ENCODE data around the gene ABHD17A. TPM values are rescaled to one million over a fixed set of nuclear protein-coding genes. Genes with fewer than 3 reads are reported as not detected.

ABHD17A gene
- total RNA-seq, 1 donor from 2014 or later: 73.9 TPM

GRCh38 chr19:1836458-1837221 is 48.7 kb downstream of the ABHD17A start:
- no peak overlapping the region for H3K27ac Mint-ChIP-seq (ENCODE audit: unreplicated experiment)
- H3K27me3 Mint-ChIP-seq (ENCODE audit: low read depth): no peaks in the 10 kb centered on the region
- no peaks in the 10 kb centered on the region for H3K36me3 Mint-ChIP-seq (ENCODE audit: low read depth)
- H3K9me3 Mint-ChIP-seq: no peaks in the 10 kb centered on the region
- TF ChIP-seq, protein P1, sequence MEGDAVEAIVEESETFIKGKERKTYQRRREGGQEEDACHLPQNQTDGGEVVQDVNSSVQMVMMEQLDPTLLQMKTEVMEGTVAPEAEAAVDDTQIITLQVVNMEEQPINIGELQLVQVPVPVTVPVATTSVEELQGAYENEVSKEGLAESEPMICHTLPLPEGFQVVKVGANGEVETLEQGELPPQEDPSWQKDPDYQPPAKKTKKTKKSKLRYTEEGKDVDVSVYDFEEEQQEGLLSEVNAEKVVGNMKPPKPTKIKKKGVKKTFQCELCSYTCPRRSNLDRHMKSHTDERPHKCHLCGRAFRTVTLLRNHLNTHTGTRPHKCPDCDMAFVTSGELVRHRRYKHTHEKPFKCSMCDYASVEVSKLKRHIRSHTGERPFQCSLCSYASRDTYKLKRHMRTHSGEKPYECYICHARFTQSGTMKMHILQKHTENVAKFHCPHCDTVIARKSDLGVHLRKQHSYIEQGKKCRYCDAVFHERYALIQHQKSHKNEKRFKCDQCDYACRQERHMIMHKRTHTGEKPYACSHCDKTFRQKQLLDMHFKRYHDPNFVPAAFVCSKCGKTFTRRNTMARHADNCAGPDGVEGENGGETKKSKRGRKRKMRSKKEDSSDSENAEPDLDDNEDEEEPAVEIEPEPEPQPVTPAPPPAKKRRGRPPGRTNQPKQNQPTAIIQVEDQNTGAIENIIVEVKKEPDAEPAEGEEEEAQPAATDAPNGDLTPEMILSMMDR (conservative IDR thresholded peaks at IDR 0.05): no peak
- no peak for DNase-seq (ENCODE audit: low read depth, low spot score)
- H3K4me1 Mint-ChIP-seq: no peaks in the 10 kb centered on the region
- H3K4me3 Mint-ChIP-seq: peak overlapping the region; percentile 12

- no peak overlapping the region for H3K4me3 Mint-ChIP-seq
- H3K27ac Mint-ChIP-seq (ENCODE audit: unreplicated experiment): no peak overlapping the region
- no peaks in the 10 kb centered on the region for H3K9me3 Mint-ChIP-seq
- no peaks in the 10 kb centered on the region for H3K36me3 Mint-ChIP-seq (ENCODE audit: low read depth)
- DNase-seq (ENCODE audit: low read depth, low spot score): no peak
- TF ChIP-seq, protein P1 (conservative IDR thresholded peaks at IDR 0.05): no peak
- H3K27me3 Mint-ChIP-seq (ENCODE audit: low read depth): no peaks in the 10 kb centered on the region
- no peaks in the 10 kb centered on the region for H3K4me1 Mint-ChIP-seq
Measured at GRCh38 chr19:1833540-1833939, 51.8 kb downstream of the ABHD17A start.

DNA sequence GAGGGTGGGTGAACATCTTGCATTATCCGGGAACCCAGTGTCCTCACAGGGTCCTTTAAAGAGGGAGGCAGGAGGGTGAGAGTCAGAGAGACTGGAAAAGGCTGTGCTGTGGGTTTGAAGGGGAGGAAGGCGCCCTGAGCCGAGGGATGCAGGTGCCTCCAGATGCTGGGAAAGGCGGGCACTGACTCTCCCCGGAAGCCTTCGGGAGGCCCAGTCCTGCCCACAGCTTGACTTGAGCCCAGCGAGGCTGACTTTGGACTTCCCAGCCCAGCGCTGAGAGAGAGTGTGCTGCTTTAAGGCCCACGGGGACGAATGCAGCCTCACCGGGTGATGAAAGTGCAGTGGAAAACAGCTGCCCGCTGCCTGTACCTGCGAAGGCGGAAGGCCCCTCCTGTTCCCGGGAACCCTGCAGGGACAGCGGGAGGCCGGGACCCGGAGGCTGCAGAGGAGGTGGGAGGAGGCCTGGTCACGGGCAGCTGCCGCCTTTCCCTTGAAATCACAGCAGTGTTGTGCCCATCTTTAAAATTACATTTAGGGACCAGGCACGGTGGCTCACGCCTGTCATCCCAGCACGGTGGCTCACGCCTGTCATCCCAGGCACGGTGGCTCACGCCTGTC is 53.1 kb downstream of the ABHD17A start:
- no peaks in the 10 kb centered on the region for H3K27me3 Mint-ChIP-seq (ENCODE audit: low read depth)
- H3K4me1 Mint-ChIP-seq: no peaks in the 10 kb centered on the region
- no peak overlapping the region for H3K4me3 Mint-ChIP-seq
- no peak for DNase-seq (ENCODE audit: low read depth, low spot score)
- H3K9me3 Mint-ChIP-seq: no peaks in the 10 kb centered on the region
- TF ChIP-seq, protein P1 (conservative IDR thresholded peaks at IDR 0.05): no peak
- no peak overlapping the region for H3K27ac Mint-ChIP-seq (ENCODE audit: unreplicated experiment)
- H3K36me3 Mint-ChIP-seq (ENCODE audit: low read depth): no peaks in the 10 kb centered on the region

GRCh38 chr19:1830978-1831377 is 54.3 kb downstream of the ABHD17A start:
- H3K9me3 Mint-ChIP-seq: no peaks in the 10 kb centered on the region
- H3K4me1 Mint-ChIP-seq: no peaks in the 10 kb centered on the region
- TF ChIP-seq, protein P1 (conservative IDR thresholded peaks at IDR 0.05): no peak
- H3K4me3 Mint-ChIP-seq: no peak overlapping the region
- H3K27ac Mint-ChIP-seq (ENCODE audit: unreplicated experiment): no peak overlapping the region
- H3K27me3 Mint-ChIP-seq (ENCODE audit: low read depth): no peaks in the 10 kb centered on the region
- no peak for DNase-seq (ENCODE audit: low read depth, low spot score)
- peaks cover under 1% of the 10 kb centered on the region for H3K36me3 Mint-ChIP-seq (ENCODE audit: low read depth)

DNA sequence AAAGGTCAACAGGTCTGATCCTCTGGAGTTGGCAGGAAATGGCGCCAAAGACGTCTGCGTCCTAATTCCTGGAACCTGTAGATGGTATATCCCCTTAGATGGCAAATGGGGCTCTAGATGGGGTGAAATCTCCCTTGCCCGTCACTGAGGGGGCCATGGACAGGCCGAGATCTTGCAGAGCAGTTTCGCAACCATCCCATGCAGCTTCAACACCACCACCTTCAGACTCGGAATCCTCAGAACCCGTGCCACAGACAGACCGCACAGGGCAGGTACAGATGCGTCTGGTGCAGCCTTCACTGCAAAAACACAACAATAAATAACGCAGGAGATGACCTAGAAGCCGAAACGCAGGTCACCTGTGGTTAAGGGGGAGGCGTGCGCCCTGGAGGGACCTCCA is 54.7 kb downstream of the ABHD17A start:
- no peak overlapping the region for H3K4me3 Mint-ChIP-seq
- H3K4me1 Mint-ChIP-seq: no peaks in the 10 kb centered on the region
- H3K9me3 Mint-ChIP-seq: no peaks in the 10 kb centered on the region
- H3K36me3 Mint-ChIP-seq (ENCODE audit: low read depth): peaks cover 3% of the 10 kb centered on the region
- TF ChIP-seq, protein P1 (conservative IDR thresholded peaks at IDR 0.05): no peak
- no peaks in the 10 kb centered on the region for H3K27me3 Mint-ChIP-seq (ENCODE audit: low read depth)
- H3K27ac Mint-ChIP-seq (ENCODE audit: unreplicated experiment): no peak overlapping the region
- no peak for DNase-seq (ENCODE audit: low read depth, low spot score)
